ENCODE results near the gene TCFL5. TPM values are rescaled to one million over a fixed set of nuclear protein-coding genes. Genes with fewer than 3 reads are reported as not detected.

The TCFL5 gene
- total RNA-seq, 4 donors from 2014 or later, result 5.2 to 8.4 (median 7.2) TPM

- H3K4me3 ChIP-seq, result peak overlapping the region; percentile 71 to 100 (median 100)
- peak overlapping the region; percentile 77 to 94 (median 90) for H3K27ac ChIP-seq
- no peak for TF ChIP-seq CTCF (IDR thresholded peaks at IDR 0.05)
- peak in 1 of 4 donors; percentile 21 for TF ChIP-seq POLR2A (IDR thresholded peaks at IDR 0.05)
- no peak for DNase-seq
- H3K4me1 ChIP-seq, result peaks cover 29 to 47% (median 31%) of the 10 kb centered on the region in 3 donors
- 39 to 60% methylated on average over 5 to 12 of the region's 25 CpGs for WGBS, 2 donors
- intact Hi-C loops (cut with DNase I), result no loop called here
- no peaks in the 10 kb centered on the region for H3K27me3 ChIP-seq
- peaks cover 21 to 55% (median 23%) of the 10 kb centered on the region in 3 donors for H3K36me3 ChIP-seq
- no peaks in the 10 kb centered on the region for H3K9me3 ChIP-seq
These were observed 55.8 kb downstream of the TCFL5 start for GRCh38 chr20:62805711-62806382.

GRCh38 chr20:62805155-62805710, 56.4 kb downstream of the TCFL5 start:
- no CpG with 5 or more reads among the region's 58 CpGs for WGBS, 2 donors
- peaks cover 29 to 47% (median 31%) of the 10 kb centered on the region in 3 donors for H3K4me1 ChIP-seq
- H3K9me3 ChIP-seq, result no peaks in the 10 kb centered on the region
- peak overlapping the region; percentile 71 to 100 (median 100) for H3K4me3 ChIP-seq
- H3K27me3 ChIP-seq, result no peaks in the 10 kb centered on the region
- TF ChIP-seq POLR2A (IDR thresholded peaks at IDR 0.05), result no peak
- peak in 1 of 6 experiments; percentile 9 for TF ChIP-seq CTCF (IDR thresholded peaks at IDR 0.05)
- H3K27ac ChIP-seq, result peak overlapping the region; percentile 77 to 94 (median 90)
- DNase-seq, result no peak
- intact Hi-C loops (cut with DNase I), result no loop called here
- H3K36me3 ChIP-seq, result peaks cover 14 to 55% (median 17%) of the 10 kb centered on the region in 3 donors

GRCh38 chr20:62804627-62805154, 56.9 kb downstream of the TCFL5 start, which contains the start of gene OGFR:
TSS of gene OGFR (plus strand) at chr20:62804835. CDS start at chr20:62804860, 25 bp downstream.
- whole genome bisulfite sequencing, 2 donors, result no CpG with 5 or more reads among the region's 77 CpGs

GRCh38 chr20:62804021-62804626, 57.5 kb downstream of the TCFL5 start:
- DNase-seq, result no peak
- Histone ChIP-seq H3K27me3 (no peaks in the 10 kb centered on the region), H3K27ac (peak overlapping the region; percentile 77 to 94 (median 90)), H3K9me3 (no peaks in the 10 kb centered on the region), H3K4me1 (peaks cover 29 to 47% (median 31%) of the 10 kb centered on the region in 3 donors), H3K36me3 (peaks cover 11 to 55% (median 12%) of the 10 kb centered on the region in 3 donors), H3K4me3 (peak overlapping the region; percentile 71 to 100 (median 100))
- intact Hi-C loops (cut with DNase I), result no loop called here
- no peak for TF ChIP-seq POLR2A (IDR thresholded peaks at IDR 0.05)
- TF ChIP-seq CTCF (IDR thresholded peaks at IDR 0.05), result peak in 1 of 6 experiments; percentile 25
- WGBS, 2 donors, result 10 to 43% methylated on average over 7 to 8 of the region's 25 CpGs

More at GRCh38 chr20:62804627-62805154, 56.9 kb downstream of the TCFL5 start, which contains the start of gene OGFR:
- H3K36me3 ChIP-seq, result peaks cover 14 to 55% (median 15%) of the 10 kb centered on the region in 3 donors
- H3K27me3 ChIP-seq, result no peaks in the 10 kb centered on the region
- TF ChIP-seq POLR2A (IDR thresholded peaks at IDR 0.05), result peak in 2 of 4 donors; percentile 39 to 67
- no peak for TF ChIP-seq CTCF (IDR thresholded peaks at IDR 0.05)
- H3K9me3 ChIP-seq, result no peaks in the 10 kb centered on the region
- DNase-seq, result no peak
- H3K27ac ChIP-seq, result peak within 1 kb of the TSS; percentile 77 to 94 (median 90)
- intact Hi-C loops (cut with DNase I), result no loop called here
- peaks cover 29 to 47% (median 31%) of the 10 kb centered on the region in 3 donors for H3K4me1 ChIP-seq
- peak within 1 kb of the TSS; percentile 71 to 100 (median 100) for H3K4me3 ChIP-seq

All from esophagus squamous epithelium (tissue), 5 donors.